HepG2 (cell line): Measurements from ENCODE around the gene ZBTB7C. TPM values are rescaled to one million over a fixed set of nuclear protein-coding genes. Genes with fewer than 3 reads are reported as not detected.
A peak's percentile ranks its signal among the peaks of the same experiment; 100 is the strongest.

ENCODE experiments used
- AKAP8 ChIP-seq: sonication (generic); formaldehyde crosslinking; IDR thresholded peaks from 2 replicates; pipeline ENCODE4 v1.5.1; 2020; ENCODE audit warnings: mild to moderate bottlenecking, missing genetic modification reagents
- EEA1 ChIP-seq: sonication (generic); formaldehyde crosslinking; IDR thresholded peaks from 2 replicates; pipeline ENCODE4 v1.5.1; 2020; ENCODE audit warnings: mild to moderate bottlenecking, missing genetic modification reagents, borderline replicate concordance
- HDAC1 ChIP-seq: sonication (generic); formaldehyde crosslinking; IDR thresholded peaks from 2 replicates; pipeline ENCODE4 v1.5.1; 2020; ENCODE audit warnings: mild to moderate bottlenecking, missing genetic modification reagents
- HOXA7 ChIP-seq: sonication (generic); formaldehyde crosslinking; IDR thresholded peaks from 2 replicates; pipeline ENCODE4 v1.8.1; 2022; ENCODE audit warnings: mild to moderate bottlenecking, missing genetic modification reagents, moderate library complexity
- MIER2 ChIP-seq: IDR thresholded peaks from 2 replicates; pipeline ENCODE4 v1.6.1; 2016; ENCODE audit warnings: missing biosample characterization, missing genetic modification reagents
- MIER3 ChIP-seq: IDR thresholded peaks from 2 replicates; pipeline ENCODE4 v1.6.1; 2016; ENCODE audit warnings: missing compliant biosample characterization, borderline replicate concordance
- MTF2 ChIP-seq: sonication (generic); formaldehyde crosslinking; IDR thresholded peaks from 2 replicates; pipeline ENCODE4 v1.5.0; 2020; ENCODE audit warnings: missing genetic modification reagents, borderline replicate concordance
- PPARG ChIP-seq: conservative IDR thresholded peaks from 2 replicates; pipeline ENCODE4 v1.6.1; 2016; ENCODE audit warnings: missing biosample characterization, missing genetic modification reagents
- SALL1 ChIP-seq: sonication (generic); formaldehyde crosslinking; IDR thresholded peaks from 2 replicates; pipeline ENCODE4 v1.8.0; 2022; ENCODE audit warnings: mild to moderate bottlenecking, missing genetic modification reagents
- SOX5 ChIP-seq: IDR thresholded peaks from 2 replicates; pipeline ENCODE4 v1.6.1; 2016; ENCODE audit warnings: borderline replicate concordance
- SYNCRIP ChIP-seq: fragments of 200-400 bp; formaldehyde crosslinking; IDR thresholded peaks from 2 replicates; pipeline ENCODE4 v1.6.1; 2018; ENCODE audit warnings: mild to moderate bottlenecking, low read depth, low read length; ENCODE audit not compliant: insufficient read depth
- TMF1 ChIP-seq: sonication (generic); formaldehyde crosslinking; IDR thresholded peaks from 2 replicates; pipeline ENCODE4 v1.8.1; 2022; ENCODE audit warnings: low read depth, missing genetic modification reagents
- ZKSCAN8 ChIP-seq: IDR thresholded peaks from 2 replicates; pipeline ENCODE4 v1.6.1; 2016; ENCODE audit warnings: borderline replicate concordance, missing genetic modification reagents, missing compliant biosample characterization
- ZNF263 ChIP-seq: sonication (generic); formaldehyde crosslinking; IDR thresholded peaks from 2 replicates; pipeline ENCODE4 v1.4.0; 2020; ENCODE audit warnings: missing genetic modification reagents
- ZNF329 ChIP-seq: sonication (generic); formaldehyde crosslinking; IDR thresholded peaks from 2 replicates; pipeline ENCODE4 v1.9.0; 2021; ENCODE audit warnings: low read depth, mild to moderate bottlenecking, missing genetic modification reagents
- ZNF530 ChIP-seq: sonication (generic); formaldehyde crosslinking; IDR thresholded peaks from 2 replicates; pipeline ENCODE4 v1.5.0; 2020; ENCODE audit warnings: low read depth, mild to moderate bottlenecking, missing genetic modification reagents
- ZNF556 ChIP-seq: sonication (generic); formaldehyde crosslinking; IDR thresholded peaks from 2 replicates; pipeline ENCODE4 v1.4.0; 2020; ENCODE audit warnings: mild to moderate bottlenecking, missing genetic modification reagents, borderline replicate concordance
- ZNF570 ChIP-seq: sonication (generic); formaldehyde crosslinking; IDR thresholded peaks from 2 replicates; pipeline ENCODE4 v1.4.0; 2020; ENCODE audit warnings: mild to moderate bottlenecking, missing genetic modification reagents, borderline replicate concordance
- ZNF577 ChIP-seq: sonication (generic); formaldehyde crosslinking; IDR thresholded peaks from 2 replicates; pipeline ENCODE4 v1.4.0; 2020; ENCODE audit warnings: mild to moderate bottlenecking, low read depth, missing genetic modification reagents, borderline replicate concordance
- ZNF737 ChIP-seq: sonication (generic); formaldehyde crosslinking; IDR thresholded peaks from 2 replicates; pipeline ENCODE4 v1.5.0; 2020; ENCODE audit warnings: missing genetic modification reagents, mild to moderate bottlenecking, borderline replicate concordance
- ZNF746 ChIP-seq: sonication (generic); formaldehyde crosslinking; IDR thresholded peaks from 2 replicates; pipeline ENCODE4 v1.8.0; 2022; ENCODE audit warnings: mild to moderate bottlenecking, missing genetic modification reagents
- ZNF770 ChIP-seq: sonication (generic); formaldehyde crosslinking; IDR thresholded peaks from 2 replicates; pipeline ENCODE4 v1.5.0; 2020; ENCODE audit warnings: mild to moderate bottlenecking, missing genetic modification reagents
- ZNF776 ChIP-seq: sonication (generic); formaldehyde crosslinking; IDR thresholded peaks from 2 replicates; pipeline ENCODE4 v1.4.0; 2020; ENCODE audit warnings: mild to moderate bottlenecking, missing genetic modification reagents
- polyA plus RNA-seq, 8 experiments: library from polyadenylated mRNA; depleted of rRNA in 3 of 8; stranded (reverse) in 7 of 8; unstranded in 1 of 8; fragments of >200 nt; fragmentation: Illumina TruSeq in 4 of 8; extraction: Trizol in 4 of 8; gene quantifications; 2 replicates each; pipeline versions ENCODE4 v1.2.1 to v1.2.3, GENCODE V29; 2011 to 2016; ENCODE audit warnings: low read depth in 4 of 8, missing spikeins in 1 of 8, mixed read lengths in 1 of 8; ENCODE audit not compliant: insufficient read depth in 1 of 8
- total RNA-seq, 5 experiments: library from RNA; depleted of rRNA; stranded (reverse); fragments of >200 nt; fragmentation: Illumina TruSeq; extraction: Trizol; gene quantifications; 2 replicates each; pipeline ENCODE4 v1.2.3, GENCODE V29; 2016; ENCODE audit warnings: low read depth in 1 of 5
- TF ChIP-seq, protein P1 (sequence below): sonication (generic); formaldehyde crosslinking; IDR thresholded peaks from 2 replicates; pipeline ENCODE4 v1.4.0; 2020; ENCODE audit warnings: low read depth, mild to moderate bottlenecking, missing genetic modification reagents
- TF ChIP-seq, protein P2 (sequence below): sonication (generic); formaldehyde crosslinking; IDR thresholded peaks from 2 replicates; pipeline ENCODE4 v1.9.0; 2022; ENCODE audit warnings: missing genetic modification reagents, mild to moderate bottlenecking, borderline replicate concordance
- TF ChIP-seq, protein P3 (sequence below): IDR thresholded peaks from 2 replicates; pipeline ENCODE4 v1.6.1; 2016; ENCODE audit warnings: missing compliant biosample characterization, missing genetic modification reagents, borderline replicate concordance

Gene ZBTB7C
- total and polyA plus RNA-seq, 2 of the 13 experiments (the other 11 are each of a cell fraction or from before 2014, with no cell fraction given): 0.01 to 0.04 TPM

DNA sequence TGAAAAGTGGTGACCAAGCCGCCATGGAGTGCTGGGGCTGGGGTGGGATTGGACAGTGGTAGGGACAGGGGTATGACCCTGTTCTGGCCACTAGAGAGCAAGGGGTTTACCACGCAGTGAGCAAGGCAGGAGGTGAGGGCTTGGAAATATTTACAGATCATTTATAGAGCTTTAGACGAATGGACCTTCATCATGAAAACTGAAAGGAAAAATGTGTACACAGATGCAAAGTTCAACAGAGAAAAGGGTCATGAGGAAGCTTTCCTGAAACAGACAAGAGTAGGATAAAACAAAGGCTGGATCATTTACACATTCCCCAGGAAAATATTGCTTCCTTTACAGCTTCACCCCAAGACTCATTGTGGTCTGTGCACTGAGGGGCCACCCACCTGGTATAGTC, 348.2 kb downstream of the ZBTB7C start (continued):
- TF ChIP-seq TMF1 (CRISPR knock-in tag): no peak
- TF ChIP-seq SOX5 (CRISPR knock-in tag): peak; percentile 19; the same call in 1 of the 2 replicates
- no peak for TF ChIP-seq MIER2 (CRISPR knock-in tag)
- no peak for TF ChIP-seq SYNCRIP
- TF ChIP-seq, protein P1, sequence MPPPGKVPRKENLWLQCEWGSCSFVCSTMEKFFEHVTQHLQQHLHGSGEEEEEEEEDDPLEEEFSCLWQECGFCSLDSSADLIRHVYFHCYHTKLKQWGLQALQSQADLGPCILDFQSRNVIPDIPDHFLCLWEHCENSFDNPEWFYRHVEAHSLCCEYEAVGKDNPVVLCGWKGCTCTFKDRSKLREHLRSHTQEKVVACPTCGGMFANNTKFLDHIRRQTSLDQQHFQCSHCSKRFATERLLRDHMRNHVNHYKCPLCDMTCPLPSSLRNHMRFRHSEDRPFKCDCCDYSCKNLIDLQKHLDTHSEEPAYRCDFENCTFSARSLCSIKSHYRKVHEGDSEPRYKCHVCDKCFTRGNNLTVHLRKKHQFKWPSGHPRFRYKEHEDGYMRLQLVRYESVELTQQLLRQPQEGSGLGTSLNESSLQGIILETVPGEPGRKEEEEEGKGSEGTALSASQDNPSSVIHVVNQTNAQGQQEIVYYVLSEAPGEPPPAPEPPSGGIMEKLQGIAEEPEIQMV (CRISPR knock-in tag): no peak
- TF ChIP-seq, protein P2, sequence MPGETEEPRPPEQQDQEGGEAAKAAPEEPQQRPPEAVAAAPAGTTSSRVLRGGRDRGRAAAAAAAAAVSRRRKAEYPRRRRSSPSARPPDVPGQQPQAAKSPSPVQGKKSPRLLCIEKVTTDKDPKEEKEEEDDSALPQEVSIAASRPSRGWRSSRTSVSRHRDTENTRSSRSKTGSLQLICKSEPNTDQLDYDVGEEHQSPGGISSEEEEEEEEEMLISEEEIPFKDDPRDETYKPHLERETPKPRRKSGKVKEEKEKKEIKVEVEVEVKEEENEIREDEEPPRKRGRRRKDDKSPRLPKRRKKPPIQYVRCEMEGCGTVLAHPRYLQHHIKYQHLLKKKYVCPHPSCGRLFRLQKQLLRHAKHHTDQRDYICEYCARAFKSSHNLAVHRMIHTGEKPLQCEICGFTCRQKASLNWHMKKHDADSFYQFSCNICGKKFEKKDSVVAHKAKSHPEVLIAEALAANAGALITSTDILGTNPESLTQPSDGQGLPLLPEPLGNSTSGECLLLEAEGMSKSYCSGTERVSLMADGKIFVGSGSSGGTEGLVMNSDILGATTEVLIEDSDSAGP (CRISPR knock-in tag): no peak
- no peak for TF ChIP-seq MIER3 (CRISPR knock-in tag)
- no peak for TF ChIP-seq ZNF570 (CRISPR knock-in tag)
- TF ChIP-seq, protein P3, sequence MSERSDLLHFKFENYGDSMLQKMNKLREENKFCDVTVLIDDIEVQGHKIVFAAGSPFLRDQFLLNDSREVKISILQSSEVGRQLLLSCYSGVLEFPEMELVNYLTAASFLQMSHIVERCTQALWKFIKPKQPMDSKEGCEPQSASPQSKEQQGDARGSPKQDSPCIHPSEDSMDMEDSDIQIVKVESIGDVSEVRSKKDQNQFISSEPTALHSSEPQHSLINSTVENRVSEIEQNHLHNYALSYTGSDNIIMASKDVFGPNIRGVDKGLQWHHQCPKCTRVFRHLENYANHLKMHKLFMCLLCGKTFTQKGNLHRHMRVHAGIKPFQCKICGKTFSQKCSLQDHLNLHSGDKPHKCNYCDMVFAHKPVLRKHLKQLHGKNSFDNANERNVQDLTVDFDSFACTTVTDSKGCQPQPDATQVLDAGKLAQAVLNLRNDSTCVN: no peak
- TF ChIP-seq ZNF556 (CRISPR knock-in tag): no peak
- TF ChIP-seq ZNF770 (CRISPR knock-in tag): no peak
- no peak for TF ChIP-seq EEA1 (CRISPR knock-in tag)
- TF ChIP-seq ZNF329 (CRISPR knock-in tag): no peak
- 0 out of 2 replicates have a peak, but pooled peaks have one; percentile 25 for TF ChIP-seq PPARG (CRISPR knock-in tag)
- TF ChIP-seq ZNF530 (CRISPR knock-in tag): no peak
- TF ChIP-seq ZNF746: no peak
- TF ChIP-seq MTF2 (CRISPR knock-in tag): no peak
- no peak for TF ChIP-seq ZNF263 (CRISPR knock-in tag)
- no peak for TF ChIP-seq ZNF776
- TF ChIP-seq HOXA7: no peak
- TF ChIP-seq SALL1 (CRISPR knock-in tag): peak; percentile 15; the same call in 1 of the 2 replicates
- TF ChIP-seq ZKSCAN8 (CRISPR knock-in tag): no peak
- TF ChIP-seq HDAC1 (CRISPR knock-in tag): no peak
- no peak for TF ChIP-seq ZNF577 (CRISPR knock-in tag)
- TF ChIP-seq ZNF737 (CRISPR knock-in tag): no peak
- no peak for TF ChIP-seq AKAP8 (CRISPR knock-in tag)
